Neuronal stem cell (in vitro differentiated cells): ENCODE measurements around the gene PPFIBP1.

Source experiments
- DNase-seq: peaks from one replicate; pipeline ENCODE4 v3.0.0-alpha.2; 2013; ENCODE audit warnings: low spot score
- H2AFZ ChIP-seq: one replicate; pipeline ENCODE4 v1.6.1; 2013; ENCODE audit warnings: mild to moderate bottlenecking, low read length, inconsistent platforms
- H2AK5ac ChIP-seq: 2 replicates; pipeline ENCODE4 v1.6.1; 2013; ENCODE audit warnings: low read depth, mild to moderate bottlenecking, inconsistent platforms, low read length, moderate library complexity, mixed read lengths
- H2BK120ac ChIP-seq: 2 replicates; pipeline ENCODE4 v1.6.1; 2013; ENCODE audit warnings: low read depth, mild to moderate bottlenecking, inconsistent platforms, low read length, moderate library complexity, mixed read lengths
- H2BK12ac ChIP-seq: one replicate; pipeline ENCODE4 v1.6.1; 2013; ENCODE audit warnings: low read length, inconsistent platforms
- H2BK15ac ChIP-seq: 2 replicates; pipeline ENCODE4 v1.6.1; 2013; ENCODE audit warnings: mild to moderate bottlenecking, low read length, inconsistent platforms, mixed read lengths
- H2BK5ac ChIP-seq: one replicate; pipeline ENCODE4 v1.6.1; 2013; ENCODE audit warnings: inconsistent platforms, mild to moderate bottlenecking, low read length, moderate library complexity
- H3K14ac ChIP-seq: one replicate; pipeline ENCODE4 v1.6.1; 2013; ENCODE audit warnings: low read length, inconsistent platforms
- H3K18ac ChIP-seq: 2 replicates; pipeline ENCODE4 v1.6.1; 2013; ENCODE audit warnings: low read length, inconsistent platforms
- H3K23ac ChIP-seq: 2 replicates; pipeline ENCODE4 v1.6.1; 2013; ENCODE audit warnings: low read depth, mild to moderate bottlenecking, mixed read lengths, low read length, inconsistent platforms; ENCODE audit not compliant: poor library complexity
- H3K27ac ChIP-seq: replicated peaks from 3 replicates; pipeline ENCODE4 v1.5.1; 2013; ENCODE audit warnings: low read length, inconsistent platforms
- H3K27me3 ChIP-seq, 3 experiments: 2 replicates each; pipeline ENCODE4 v1.6.1; 2013; ENCODE audit warnings: low read length in 3 of 3, mild to moderate bottlenecking in 2 of 3, inconsistent platforms in 1 of 3, low read depth in 1 of 3, mixed read lengths in 1 of 3, moderate library complexity in 1 of 3; ENCODE audit not compliant: control insufficient read depth in 3 of 3, insufficient read depth in 3 of 3
- H3K36me3 ChIP-seq, 2 donors: replicated peaks in 1 of 2; 2 replicates each; pipeline ENCODE4 v1.6.1; 2013; ENCODE audit warnings: low read length in 2 of 2; ENCODE audit not compliant: control insufficient read depth in 2 of 2, insufficient read depth in 2 of 2
- H3K4ac ChIP-seq: 2 replicates; pipeline ENCODE4 v1.6.1; 2013; ENCODE audit warnings: inconsistent platforms, mild to moderate bottlenecking, low read length, moderate library complexity
- H3K4me1 ChIP-seq, 2 donors: 1 replicate in 1 of 2; 2 replicates in 1 of 2; pipeline ENCODE4 v1.6.1; 2013; ENCODE audit warnings: low read length in 2 of 2, low read depth in 1 of 2; ENCODE audit not compliant: control insufficient read depth in 2 of 2, insufficient read depth in 1 of 2
- H3K4me2 ChIP-seq: one replicate; pipeline ENCODE4 v1.6.1; 2013; ENCODE audit warnings: mild to moderate bottlenecking, low read length, inconsistent platforms; ENCODE audit not compliant: insufficient read depth, poor library complexity, severe bottlenecking
- H3K4me3 ChIP-seq, 2 donors: 2 replicates each; pipeline ENCODE4 v1.5.1; 2013; ENCODE audit warnings: low read length in 2 of 2, mild to moderate bottlenecking in 2 of 2, inconsistent platforms in 1 of 2, moderate library complexity in 1 of 2
- H3K79me1 ChIP-seq: one replicate; pipeline ENCODE4 v1.6.1; 2013; ENCODE audit warnings: low read depth, mild to moderate bottlenecking, inconsistent platforms, low read length, moderate library complexity
- H3K9ac ChIP-seq: one replicate; pipeline ENCODE4 v1.6.1; 2013; ENCODE audit warnings: mild to moderate bottlenecking, low read depth, low read length, inconsistent platforms; ENCODE audit not compliant: poor library complexity
- H3K9me3 ChIP-seq, 2 donors: replicated peaks in 1 of 2; 2 replicates each; pipeline versions ENCODE3 to v1.6.1; 2013; ENCODE audit warnings: low read length in 2 of 2, mild to moderate bottlenecking in 2 of 2, inconsistent platforms in 1 of 2, low read depth in 1 of 2, mixed read lengths in 1 of 2, moderate library complexity in 1 of 2; ENCODE audit not compliant: control insufficient read depth in 2 of 2, insufficient read depth in 1 of 2
- H4K8ac ChIP-seq: one replicate; pipeline ENCODE4 v1.6.1; 2013; ENCODE audit warnings: low read depth, mild to moderate bottlenecking, inconsistent platforms, low read length, moderate library complexity
- H4K91ac ChIP-seq: one replicate; pipeline ENCODE4 v1.6.1; 2013; ENCODE audit warnings: low read length, low read depth, mild to moderate bottlenecking, inconsistent platforms; ENCODE audit not compliant: poor library complexity
- WGBS, 2 donors: extraction: QIAGEN DNeasy Blood & Tissue Kit; methylation state at CpG; one replicate each; pipeline ENCODE4 v1.1.7; 2013; ENCODE audit warnings: missing lambda C conversion rate in 2 of 2, mixed read lengths in 1 of 2; ENCODE audit not compliant: insufficient read length in 2 of 2, insufficient replicate concordance in 1 of 2; ENCODE audit errors: extremely low coverage in 2 of 2; 5-methylcytosine and 5-hydroxymethylcytosine counted together

PPFIBP1 gene

DNA sequence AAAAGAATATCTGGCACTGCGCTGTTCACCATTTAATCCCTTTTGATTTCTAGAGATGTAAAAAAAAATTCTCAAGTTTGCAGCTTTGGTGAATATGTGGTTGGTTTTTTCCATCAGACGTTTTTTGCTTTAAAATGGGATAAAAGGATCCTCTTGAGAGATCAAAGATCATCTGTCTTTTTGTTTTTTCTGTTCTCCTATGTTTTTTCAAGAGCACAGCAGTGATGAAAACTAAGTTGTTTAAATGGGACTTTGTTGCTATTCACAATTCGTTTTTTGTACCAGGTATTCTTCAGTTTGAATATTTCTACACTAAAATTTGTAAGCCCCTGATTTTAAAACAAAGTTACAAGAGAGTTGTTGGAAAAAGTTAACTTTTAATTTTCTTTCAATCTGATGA, 142.5 kb downstream of the PPFIBP1 start:
- Histone ChIP-seq H3K4me2 (no peak overlapping the region), H3K27me3 (no peaks in the 10 kb centered on the region), H2BK12ac (no peak overlapping the region), H3K4me3 (no peak overlapping the region), H3K18ac (no peak overlapping the region), H4K8ac (no peak overlapping the region), H3K9ac (no peak overlapping the region), H2BK120ac (no peak overlapping the region), H2BK15ac (no peak overlapping the region), H2AFZ (no peak overlapping the region), H3K79me1 (no peaks in the 10 kb centered on the region), H4K91ac (no peak overlapping the region), H3K4ac (no peak overlapping the region), H2BK5ac (no peak overlapping the region), H3K23ac (no peak overlapping the region), H3K36me3 (peaks cover 10 to 35% of the 10 kb centered on the region in 2 donors), H3K27ac (no peak overlapping the region), H2AK5ac (no peak overlapping the region), H3K4me1 (no peaks in the 10 kb centered on the region), H3K9me3 (no peaks in the 10 kb centered on the region), H3K14ac (no peak overlapping the region)
- WGBS, 2 donors, result no CpG with 5 or more reads among the region's 3 CpGs
- DNase-seq, result no peak

DNA sequence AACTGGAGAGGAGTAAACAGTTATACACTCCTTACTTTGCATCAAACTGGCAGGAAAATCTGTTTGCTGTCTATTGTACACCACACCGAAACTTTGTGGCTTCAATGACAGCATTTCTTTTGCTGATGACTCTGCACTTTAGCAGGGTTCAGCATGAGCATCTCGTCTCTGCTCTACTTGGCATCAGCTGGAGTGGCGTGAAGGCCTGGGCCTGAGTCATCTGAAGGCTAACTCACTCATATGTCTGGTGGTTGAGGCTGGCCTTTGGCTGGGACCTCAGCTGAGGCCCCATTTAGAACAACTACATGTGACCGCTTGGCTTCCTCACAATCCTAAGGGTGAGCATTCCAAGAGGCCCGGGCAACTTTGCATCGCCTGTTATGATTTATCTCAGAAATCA, 143.5 kb downstream of the PPFIBP1 start:
- H3K4me3 ChIP-seq, result no peak overlapping the region
- H4K91ac ChIP-seq, result no peak overlapping the region
- H2AFZ ChIP-seq, result no peak overlapping the region
- H2BK12ac ChIP-seq, result no peak overlapping the region
- H2BK120ac ChIP-seq, result no peak overlapping the region
- no peak overlapping the region for H3K14ac ChIP-seq
- H3K27ac ChIP-seq, result no peak overlapping the region
- H3K9me3 ChIP-seq, result no peaks in the 10 kb centered on the region
- peaks cover 10 to 35% of the 10 kb centered on the region in 2 donors for H3K36me3 ChIP-seq
- no peak overlapping the region for H3K4me2 ChIP-seq
- H2BK5ac ChIP-seq, result no peak overlapping the region
- H3K79me1 ChIP-seq, result no peaks in the 10 kb centered on the region
- no peaks in the 10 kb centered on the region for H3K27me3 ChIP-seq
- H3K4me1 ChIP-seq, result no peaks in the 10 kb centered on the region
- no peak overlapping the region for H3K9ac ChIP-seq
- H2BK15ac ChIP-seq, result no peak overlapping the region
- H3K18ac ChIP-seq, result no peak overlapping the region
- H4K8ac ChIP-seq, result no peak overlapping the region
- H3K4ac ChIP-seq, result no peak overlapping the region
- WGBS, 2 donors, result no CpG with 5 or more reads among the region's 6 CpGs
- no peak for DNase-seq
- H2AK5ac ChIP-seq, result no peak overlapping the region
- H3K23ac ChIP-seq, result no peak overlapping the region

DNA sequence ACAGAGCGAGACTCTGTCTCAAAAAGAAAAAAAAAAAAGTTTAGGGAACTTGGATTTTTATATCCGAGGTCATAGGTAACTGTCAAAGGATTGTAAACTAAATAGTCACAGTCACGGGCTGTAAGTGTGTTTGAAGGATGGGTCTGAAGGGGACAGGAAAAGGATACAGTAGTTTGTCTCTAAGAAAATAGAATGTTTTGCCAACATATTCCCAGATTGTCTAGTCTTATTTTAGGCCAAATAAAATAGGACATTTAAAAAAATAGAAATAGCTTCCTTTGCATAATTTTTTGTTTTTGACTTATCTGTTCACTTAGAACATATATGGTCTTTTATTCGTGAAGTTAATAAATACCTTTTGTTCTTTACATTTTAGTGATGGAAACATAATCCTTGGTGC, 148.0 kb downstream of the PPFIBP1 start:
- WGBS, 2 donors, result no CpG with 5 or more reads among the region's 4 CpGs
- H2BK12ac ChIP-seq, result no peak overlapping the region
- no peak overlapping the region for H3K14ac ChIP-seq
- no peak overlapping the region for H3K4me2 ChIP-seq
- no peak overlapping the region for H3K23ac ChIP-seq
- H4K91ac ChIP-seq, result no peak overlapping the region
- no peak overlapping the region for H2BK120ac ChIP-seq
- H3K79me1 ChIP-seq, result no peaks in the 10 kb centered on the region
- no peak for DNase-seq
- no peak overlapping the region for H3K27ac ChIP-seq
- no peak overlapping the region for H2BK5ac ChIP-seq
- H3K9me3 ChIP-seq, result no peaks in the 10 kb centered on the region
- H3K4ac ChIP-seq, result no peak overlapping the region
- no peak overlapping the region for H2BK15ac ChIP-seq
- H3K4me1 ChIP-seq, result no peaks in the 10 kb centered on the region
- no peak overlapping the region for H3K9ac ChIP-seq
- no peak overlapping the region for H2AFZ ChIP-seq
- H2AK5ac ChIP-seq, result no peak overlapping the region
- no peak overlapping the region for H3K4me3 ChIP-seq
- no peak overlapping the region for H3K18ac ChIP-seq
- no peak overlapping the region for H4K8ac ChIP-seq
- H3K36me3 ChIP-seq, result peaks cover 9 to 37% of the 10 kb centered on the region in 2 donors
- no peaks in the 10 kb centered on the region for H3K27me3 ChIP-seq

DNA sequence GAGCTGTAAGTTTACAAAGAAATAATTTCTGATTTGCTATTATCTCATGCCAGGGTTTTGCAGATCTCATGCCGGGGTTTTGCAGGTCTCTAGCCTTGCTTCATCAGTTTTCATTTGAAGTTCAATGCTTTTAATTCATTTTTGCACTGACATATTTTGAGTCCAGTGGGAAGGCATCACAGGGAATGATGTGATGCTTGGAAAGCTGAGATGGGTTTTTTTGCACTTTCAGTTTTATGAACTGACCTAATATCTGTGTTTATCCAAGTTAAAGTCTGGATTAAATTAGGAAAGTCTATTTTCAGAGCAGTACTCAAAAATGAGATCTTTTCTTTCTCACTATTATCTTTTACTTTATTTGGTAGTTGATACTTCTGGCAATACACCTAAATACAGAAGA, 148.6 kb downstream of the PPFIBP1 start:
- no peak for DNase-seq
- no peak overlapping the region for H3K18ac ChIP-seq
- H3K4me2 ChIP-seq, result no peak overlapping the region
- no peak overlapping the region for H2BK15ac ChIP-seq
- H2AFZ ChIP-seq, result no peak overlapping the region
- WGBS, 2 donors, result no CpG with 5 or more reads among the region's 1 CpG
- H3K9me3 ChIP-seq, result no peaks in the 10 kb centered on the region
- no peaks in the 10 kb centered on the region for H3K79me1 ChIP-seq
- H2AK5ac ChIP-seq, result no peak overlapping the region
- H3K9ac ChIP-seq, result no peak overlapping the region
- H3K23ac ChIP-seq, result no peak overlapping the region
- no peak overlapping the region for H3K14ac ChIP-seq
- H3K27ac ChIP-seq, result no peak overlapping the region
- H4K91ac ChIP-seq, result no peak overlapping the region
- no peak overlapping the region for H2BK12ac ChIP-seq
- H3K27me3 ChIP-seq, result no peaks in the 10 kb centered on the region
- no peak overlapping the region for H2BK5ac ChIP-seq
- H3K4me3 ChIP-seq, result no peak overlapping the region
- no peaks in the 10 kb centered on the region for H3K4me1 ChIP-seq
- no peak overlapping the region for H2BK120ac ChIP-seq
- H4K8ac ChIP-seq, result no peak overlapping the region
- H3K36me3 ChIP-seq, result peaks cover 7 to 34% of the 10 kb centered on the region in 2 donors
- no peak overlapping the region for H3K4ac ChIP-seq
